A549 (cell line): ENCODE measurements around the gene ZDHHC22. TPM values are rescaled to one million over a fixed set of nuclear protein-coding genes. Genes with fewer than 3 reads are reported as not detected.

Source experiments
- ATAC-seq, 2 experiments: fragments of 200-7000 bp in 1 of 2; fragments of >200 bp in 1 of 2; cut with Nextera tagmentation in 1 of 2; cut with Tn5 transposase in 1 of 2; 3 replicates each; pipeline versions ENCODE4 v1.8.0 to v1.9.1; 2018 to 2020; ENCODE audit warnings: mild to moderate bottlenecking in 1 of 2, moderate library complexity in 1 of 2
- CTCF ChIA-PET: fragments of 300-600 bp; sonication (Branson Sonifier 250); formaldehyde crosslinking; extraction: SDS; loops from one replicate; lab custom pipeline; 2021; ENCODE audit warnings: antibody characterized with exemption, inconsistent platforms; lab: Yijun Ruan, JAX
- POLR2A ChIA-PET: fragments of 350-600 bp; formaldehyde crosslinking; extraction: SDS; loops from one replicate; lab custom pipeline; 2021; ENCODE audit warnings: antibody characterized with exemption, inconsistent platforms; lab: Yijun Ruan, JAX
- DNase-seq, 2 experiments: peaks; one replicate each; pipeline versions ENCODE4 v3.0.0 to v3.0.0-alpha.2; 2011 to 2016; ENCODE audit warnings: low read depth in 1 of 2, low spot score in 1 of 2
- FAIRE-seq: peaks from 2 replicates; lab custom pipeline; 2011; peaks lifted over from hg19 to GRCh38; lab: Jason Lieb, UNC
- H3K27ac ChIP-seq, 2 experiments: fragments of >200 bp; sonication (Bioruptor Twin); formaldehyde crosslinking; 3 replicates each; pipeline ENCODE4 v1.5.1; 2016 to 2017
- H3K4me1 ChIP-seq: fragments of >200 bp; sonication (Bioruptor Twin); formaldehyde crosslinking; 3 replicates; pipeline ENCODE4 v1.6.1; 2016
- H3K4me2 ChIP-seq: fragments of >200 bp; sonication (Bioruptor Twin); formaldehyde crosslinking; 3 replicates; pipeline ENCODE4 v1.6.1; 2016
- H3K4me3 ChIP-seq: fragments of >200 bp; sonication (Bioruptor Twin); formaldehyde crosslinking; 3 replicates; pipeline ENCODE4 v1.5.1; 2016
- H3K9me3 ChIP-seq: fragments of >200 bp; sonication (Bioruptor Twin); formaldehyde crosslinking; 3 replicates; pipeline ENCODE4 v1.6.1; 2016
- BHLHE40 ChIP-seq: IDR thresholded peaks from 2 replicates; pipeline ENCODE4 v1.6.1; 2012; ENCODE audit warnings: low read depth, low read length, inconsistent platforms
- CHD4 ChIP-seq: fragments of 200-600 bp; sonication (generic); IDR thresholded peaks from 2 replicates; pipeline ENCODE4 v1.6.1; 2016; ENCODE audit warnings: antibody characterized with exemption, mild to moderate bottlenecking, borderline replicate concordance
- EHF ChIP-seq: fragments of 250-450 bp; sonication (Bioruptor Pico); IDR thresholded peaks from 2 replicates; pipeline ENCODE4 v1.5.0; 2020; ENCODE audit warnings: mild to moderate bottlenecking
- ELK1 ChIP-seq: fragments of 150-350 bp; IDR thresholded peaks from 2 replicates; pipeline ENCODE4 v1.6.1; 2014; ENCODE audit warnings: low read depth, mild to moderate bottlenecking, low read length
- EP300 ChIP-seq, 2 experiments: fragments of >200 bp; sonication (Bioruptor Twin); formaldehyde crosslinking; IDR thresholded peaks; 2 replicates in 1 of 2; 3 replicates in 1 of 2; pipeline ENCODE4 v1.6.1; 2016 to 2017
- FOSL2 ChIP-seq, 2 experiments: fragments of 450-650 bp in 1 of 2; fragments of >200 bp in 1 of 2; sonication (Bioruptor Twin) in 1 of 2; formaldehyde crosslinking; IDR thresholded peaks; 2 replicates each; pipeline versions ENCODE4 v1.5.0 to v1.6.1; 2016 to 2020; ENCODE audit warnings: mild to moderate bottlenecking in 1 of 2, moderate library complexity in 1 of 2
- FOXS1 ChIP-seq: fragments of 250-450 bp; sonication (Bioruptor Pico); IDR thresholded peaks from 2 replicates; pipeline ENCODE4 v1.5.0; 2020; ENCODE audit warnings: mild to moderate bottlenecking, moderate library complexity
- GATA3 ChIP-seq: IDR thresholded peaks from 2 replicates; pipeline ENCODE4 v1.6.1; 2012; ENCODE audit warnings: borderline replicate concordance
- JUNB ChIP-seq: fragments of >200 bp; sonication (Bioruptor Twin); formaldehyde crosslinking; IDR thresholded peaks from 2 replicates; pipeline ENCODE4 v1.6.1; 2016
- NFE2L2 ChIP-seq: fragments of 150-350 bp; conservative IDR thresholded peaks from 2 replicates; pipeline ENCODE4 v1.6.1; 2014; ENCODE audit warnings: low read length
- PHF8 ChIP-seq: fragments of 200-600 bp; sonication (generic); IDR thresholded peaks from 2 replicates; pipeline ENCODE4 v1.6.1; 2016; ENCODE audit warnings: low read depth, mild to moderate bottlenecking, antibody characterized with exemption, moderate library complexity, borderline replicate concordance
- POLR2AphosphoS2 ChIP-seq: conservative IDR thresholded peaks from 2 replicates; pipeline ENCODE4 v1.6.1; 2012; ENCODE audit warnings: low read length, improper control_type of control experiment, inconsistent platforms
- RARB ChIP-seq: fragments of 250-450 bp; sonication (Bioruptor Pico); IDR thresholded peaks from 2 replicates; pipeline ENCODE4 v1.8.0; 2021; ENCODE audit warnings: mild to moderate bottlenecking, moderate library complexity
- RCOR1 ChIP-seq: fragments of 150-350 bp; IDR thresholded peaks from 2 replicates; pipeline ENCODE4 v1.6.1; 2014; ENCODE audit warnings: antibody characterized with exemption, low read length, low read depth
- RFX5 ChIP-seq: fragments of 450-650 bp; IDR thresholded peaks from 2 replicates; pipeline ENCODE4 v1.7.1; 2014; ENCODE audit warnings: antibody characterized with exemption, mild to moderate bottlenecking, moderate library complexity
- SMC3 ChIP-seq: fragments of >200 bp; sonication (Bioruptor Twin); formaldehyde crosslinking; IDR thresholded peaks from 3 replicates; pipeline ENCODE4 v1.6.1; 2018; ENCODE audit warnings: inconsistent platforms
- TFCP2L1 ChIP-seq: fragments of 250-450 bp; sonication (Bioruptor Pico); IDR thresholded peaks from 2 replicates; pipeline ENCODE4 v1.5.0; 2021; ENCODE audit warnings: mild to moderate bottlenecking
- WGBS: methylation state at CpG from one replicate; pipeline ENCODE4 v1.1.6; 2017; ENCODE audit errors: missing lambda C conversion rate; 5-methylcytosine and 5-hydroxymethylcytosine counted together
- polyA plus RNA-seq, 4 experiments: library from polyadenylated mRNA; depleted of rRNA in 3 of 4; stranded (reverse); fragments of >200 nt; fragmentation: RNase III in 1 of 4; extraction: RNeasy Plus Mini Kit Qiagen cat#74134 plus additional on column Dnase treatment in 1 of 4; gene quantifications; 2 replicates in 3 of 4; 3 replicates in 1 of 4; pipeline ENCODE4 v1.2.3, GENCODE V29; 2011 to 2017
- TF ChIP-seq, protein P1 (sequence below): fragments of >200 bp; sonication (Bioruptor Twin); formaldehyde crosslinking; IDR thresholded peaks from 2 replicates; pipeline ENCODE4 v1.6.1; 2016
- TF ChIP-seq, protein P2 (sequence below): fragments of 250-450 bp; sonication (Bioruptor Pico); IDR thresholded peaks from 2 replicates; pipeline ENCODE4 v1.5.0; 2020; ENCODE audit warnings: low read depth, mild to moderate bottlenecking, moderate library complexity
- TF ChIP-seq, protein P3 (sequence below): fragments of 450-650 bp; IDR thresholded peaks from 2 replicates; pipeline ENCODE4 v1.6.1; 2014; ENCODE audit warnings: antibody characterized with exemption

Gene ZDHHC22
- polyA plus RNA-seq, 2 of the 4 experiments (the other 2 are of a cell fraction): 0.04 to 0.23 TPM

DNA sequence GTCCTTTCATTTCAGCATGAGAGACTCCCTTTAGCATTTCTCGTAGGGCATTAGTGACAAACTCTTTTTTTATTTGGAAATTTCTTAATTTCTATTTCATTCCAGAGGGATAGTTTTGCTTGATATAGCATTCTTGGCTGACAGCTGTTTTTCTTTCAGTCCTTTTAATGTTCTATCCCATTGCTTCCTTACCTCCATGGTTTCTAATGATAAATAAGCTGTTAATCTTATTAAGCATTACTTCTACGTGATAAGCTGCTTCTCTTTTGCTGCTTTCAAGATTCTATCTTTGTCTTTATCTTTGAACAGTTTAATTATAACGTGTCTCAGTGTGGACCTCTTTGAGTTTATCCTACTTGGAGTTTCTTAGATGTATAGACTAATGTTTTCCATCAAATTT, 28.5 kb upstream of the ZDHHC22 start:
- Histone ChIP-seq H3K4me2 (no peak overlapping the region), H3K9me3 (peaks cover 23% of the 10 kb centered on the region), H3K4me3 (no peak overlapping the region), H3K4me1 (no peaks in the 10 kb centered on the region), H3K27ac (no peak overlapping the region)
- under 1% methylated on average over 3 of the region's 3 CpGs for WGBS
- no peak for TF ChIP-seq SMC3
- no peak for TF ChIP-seq FOSL2 (IDR thresholded peaks at IDR 0.05)
- no peak for TF ChIP-seq FOSL2 (CRISPR knock-in tag; IDR thresholded peaks at IDR 0.05)
- TF ChIP-seq TFCP2L1: no peak
- no peak for TF ChIP-seq PHF8
- TF ChIP-seq, protein P1, sequence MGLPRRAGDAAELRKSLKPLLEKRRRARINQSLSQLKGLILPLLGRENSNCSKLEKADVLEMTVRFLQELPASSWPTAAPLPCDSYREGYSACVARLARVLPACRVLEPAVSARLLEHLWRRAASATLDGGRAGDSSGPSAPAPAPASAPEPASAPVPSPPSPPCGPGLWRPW: no peak
- TF ChIP-seq RCOR1: no peak
- ChIA-PET POLR2A (no interaction called here), CTCF (interaction anchor here (0.6 kb wide), 1 partner anchor 13 kb away, joined by 4 read pairs; no protein-coding TSS in a partner anchor)
- no peak for FAIRE-seq
- DNase-seq: no peak
- ATAC-seq: no peak

- 60% methylated on average over 4 of the region's 4 CpGs for WGBS
- DNase-seq (no peak), ATAC-seq (no peak), FAIRE-seq (no peak)
- Histone ChIP-seq H3K4me2 (no peak overlapping the region), H3K4me3 (no peak overlapping the region), H3K9me3 (no peaks in the 10 kb centered on the region), H3K27ac (no peak overlapping the region), H3K4me1 (peaks cover 12% of the 10 kb centered on the region)
- TF ChIP-seq POLR2AphosphoS2 (no peak), EP300 (IDR thresholded peaks at IDR 0.05) (no peak), EHF (CRISPR knock-in tag) (no peak), GATA3 (no peak), NFE2L2 (no peak), RARB (CRISPR knock-in tag) (no peak), JUNB (no peak), CHD4 (no peak), PHF8 (no peak)
- TF ChIP-seq, protein P2, sequence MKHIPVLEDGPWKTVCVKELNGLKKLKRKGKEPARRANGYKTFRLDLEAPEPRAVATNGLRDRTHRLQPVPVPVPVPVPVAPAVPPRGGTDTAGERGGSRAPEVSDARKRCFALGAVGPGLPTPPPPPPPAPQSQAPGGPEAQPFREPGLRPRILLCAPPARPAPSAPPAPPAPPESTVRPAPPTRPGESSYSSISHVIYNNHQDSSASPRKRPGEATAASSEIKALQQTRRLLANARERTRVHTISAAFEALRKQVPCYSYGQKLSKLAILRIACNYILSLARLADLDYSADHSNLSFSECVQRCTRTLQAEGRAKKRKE (CRISPR knock-in tag): no peak
- ChIA-PET POLR2A (no interaction called here), CTCF (interaction anchor here (1.3 to 1.7 kb wide), 2 partner anchors 10 to 12 kb away, joined by 6 read pairs; no protein-coding TSS in a partner anchor)
Observed at GRCh38 chr14:77161011-77161410, 19.4 kb upstream of the ZDHHC22 start.

DNA sequence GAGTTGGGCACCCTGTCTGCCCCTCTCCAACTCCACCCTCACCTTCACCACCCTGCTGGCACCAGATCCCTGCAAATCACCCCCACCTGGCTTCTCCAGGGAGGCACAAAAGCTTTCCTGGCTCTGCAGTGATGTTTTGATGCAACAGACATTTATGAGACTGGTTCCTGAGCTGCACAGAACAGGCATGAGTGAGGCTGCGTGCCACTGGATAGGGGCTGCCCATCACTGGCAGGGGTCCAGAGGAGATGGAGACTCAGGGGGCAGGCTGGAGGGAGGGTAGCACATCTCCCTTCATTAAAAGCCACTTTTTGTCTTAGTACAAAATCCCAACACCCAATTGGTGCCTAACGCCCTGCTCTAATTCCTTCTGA, 17.3 kb upstream of the ZDHHC22 start:
- Histone ChIP-seq H3K4me2 (no peak overlapping the region; the same call in 2 of the 3 replicates), H3K4me3 (no peak overlapping the region), H3K27ac (peak overlapping the region; percentile 73 to 90), H3K9me3 (no peaks in the 10 kb centered on the region)
- 96% methylated on average over 2 of the region's 2 CpGs for WGBS
- no peak for FAIRE-seq
- DNase-seq: no peak
- peak; percentile 14 to 23; a peak in 3 of 6 replicates for ATAC-seq
- TF ChIP-seq, protein P3, sequence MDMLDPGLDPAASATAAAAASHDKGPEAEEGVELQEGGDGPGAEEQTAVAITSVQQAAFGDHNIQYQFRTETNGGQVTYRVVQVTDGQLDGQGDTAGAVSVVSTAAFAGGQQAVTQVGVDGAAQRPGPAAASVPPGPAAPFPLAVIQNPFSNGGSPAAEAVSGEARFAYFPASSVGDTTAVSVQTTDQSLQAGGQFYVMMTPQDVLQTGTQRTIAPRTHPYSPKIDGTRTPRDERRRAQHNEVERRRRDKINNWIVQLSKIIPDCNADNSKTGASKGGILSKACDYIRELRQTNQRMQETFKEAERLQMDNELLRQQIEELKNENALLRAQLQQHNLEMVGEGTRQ: no peak
- no peak for TF ChIP-seq BHLHE40
- TF ChIP-seq ELK1: no peak
- TF ChIP-seq FOXS1 (CRISPR knock-in tag): no peak
- no peak for TF ChIP-seq RFX5
- TF ChIP-seq, all 56 proteins: peak for 0
- POLR2A ChIA-PET: no interaction called here
- CTCF ChIA-PET: no interaction called here
- H3K4me1 ChIP-seq: peaks cover 12% of the 10 kb centered on the region
